ENCODE measurements around the gene SUFU. TPM values are rescaled to one million over a fixed set of nuclear protein-coding genes. Genes with fewer than 3 reads are reported as not detected.

SUFU gene
- polyA plus RNA-seq, 1 experiment = 8.5 TPM

DNA sequence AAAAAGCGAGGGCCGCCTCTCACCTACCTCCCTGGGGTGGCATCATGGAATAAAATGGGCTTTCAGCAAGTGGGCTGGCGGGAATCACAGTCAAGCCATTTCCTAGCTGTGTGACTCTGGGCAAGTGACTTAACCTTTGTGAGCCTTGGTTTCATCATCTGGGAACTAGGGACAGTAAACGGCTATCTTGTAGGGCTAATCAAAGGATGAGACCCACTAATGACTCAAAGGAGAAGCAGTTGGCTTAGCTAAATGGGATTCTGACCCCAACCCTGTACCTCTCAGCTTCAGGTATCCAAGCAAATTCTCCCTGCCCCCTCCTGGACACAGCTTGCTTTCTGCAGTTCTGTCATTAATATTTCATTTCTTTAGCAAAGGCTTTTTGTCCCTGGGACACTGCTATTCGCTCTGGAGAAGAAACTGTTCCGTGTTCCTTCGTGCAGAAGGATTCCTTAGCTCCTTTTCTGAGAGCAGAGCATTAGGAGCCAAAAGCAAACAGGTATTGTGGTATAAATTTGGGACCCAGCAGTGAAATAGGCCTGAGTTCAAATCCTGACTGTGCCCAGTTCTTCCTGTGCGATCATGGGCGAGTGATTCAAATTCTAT is 166.4 kb downstream of the SUFU start:
- no peaks in the 10 kb centered on the region for H3K27me3 ChIP-seq (ENCODE audit: control insufficient read depth, insufficient read depth, low read length)
- POLR2A ChIA-PET = no interaction called here
- H3K4me3 ChIP-seq (ENCODE audit: low read depth, low read length) = no peak overlapping the region
- no peak for DNase-seq (ENCODE audit: low read depth)
- CTCF ChIA-PET = interaction anchor here (0.6 to 3.3 kb wide), 11 partner anchors 8 to 441 kb away, joined by 3 to 15 read pairs (median 3); partner anchors contain the start of gene SUFU
- TF ChIP-seq, protein P1, sequence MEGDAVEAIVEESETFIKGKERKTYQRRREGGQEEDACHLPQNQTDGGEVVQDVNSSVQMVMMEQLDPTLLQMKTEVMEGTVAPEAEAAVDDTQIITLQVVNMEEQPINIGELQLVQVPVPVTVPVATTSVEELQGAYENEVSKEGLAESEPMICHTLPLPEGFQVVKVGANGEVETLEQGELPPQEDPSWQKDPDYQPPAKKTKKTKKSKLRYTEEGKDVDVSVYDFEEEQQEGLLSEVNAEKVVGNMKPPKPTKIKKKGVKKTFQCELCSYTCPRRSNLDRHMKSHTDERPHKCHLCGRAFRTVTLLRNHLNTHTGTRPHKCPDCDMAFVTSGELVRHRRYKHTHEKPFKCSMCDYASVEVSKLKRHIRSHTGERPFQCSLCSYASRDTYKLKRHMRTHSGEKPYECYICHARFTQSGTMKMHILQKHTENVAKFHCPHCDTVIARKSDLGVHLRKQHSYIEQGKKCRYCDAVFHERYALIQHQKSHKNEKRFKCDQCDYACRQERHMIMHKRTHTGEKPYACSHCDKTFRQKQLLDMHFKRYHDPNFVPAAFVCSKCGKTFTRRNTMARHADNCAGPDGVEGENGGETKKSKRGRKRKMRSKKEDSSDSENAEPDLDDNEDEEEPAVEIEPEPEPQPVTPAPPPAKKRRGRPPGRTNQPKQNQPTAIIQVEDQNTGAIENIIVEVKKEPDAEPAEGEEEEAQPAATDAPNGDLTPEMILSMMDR (IDR thresholded peaks at IDR 0.05; ENCODE audit: insufficient read depth, low read depth, low read length) = no peak
- no peaks in the 10 kb centered on the region; the same call in 1 of the 2 replicates for H3K36me3 ChIP-seq (ENCODE audit: control insufficient read depth, insufficient read depth, low read length)

DNA sequence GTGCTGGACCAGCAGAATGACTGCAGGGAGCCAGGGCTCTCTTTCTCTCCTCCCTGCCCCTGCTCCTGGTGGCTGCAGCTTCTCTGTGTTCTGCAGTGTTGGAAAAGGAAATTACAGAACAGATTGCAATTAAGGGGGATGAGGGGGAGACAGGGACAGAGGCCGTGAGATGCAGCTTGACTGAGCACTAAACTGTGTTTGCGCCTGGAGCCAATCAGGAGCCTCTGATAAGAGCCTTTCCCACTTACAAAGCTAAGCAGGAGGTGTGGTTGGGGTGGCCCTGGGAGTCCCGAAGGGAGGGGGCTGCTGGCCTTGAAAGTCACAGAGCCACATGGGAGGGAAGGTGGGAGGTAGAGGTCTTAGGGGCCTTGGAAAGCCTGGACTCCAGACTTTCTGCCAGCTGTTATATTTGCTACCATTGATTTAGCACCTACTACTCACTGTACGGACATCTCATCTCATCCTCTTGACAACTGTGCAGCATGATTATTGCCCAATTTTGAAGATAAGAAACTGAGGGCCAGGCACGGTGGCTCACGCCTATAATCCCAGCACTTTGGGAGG is 167.2 kb downstream of the SUFU start:
- H3K4me3 ChIP-seq (ENCODE audit: low read depth, low read length) = no peak overlapping the region
- CTCF ChIA-PET = interaction anchor here (0.5 to 1.7 kb wide), 3 partner anchors 41 to 245 kb away, joined by 3 to 7 read pairs (median 3); partner anchors contain the start of gene SUFU
- H3K27me3 ChIP-seq (ENCODE audit: control insufficient read depth, insufficient read depth, low read length) = no peaks in the 10 kb centered on the region
- TF ChIP-seq, protein P1 (IDR thresholded peaks at IDR 0.05; ENCODE audit: insufficient read depth, low read depth, low read length) = no peak
- DNase-seq (ENCODE audit: low read depth) = no peak
- POLR2A ChIA-PET = no interaction called here
- H3K36me3 ChIP-seq (ENCODE audit: control insufficient read depth, insufficient read depth, low read length) = no peaks in the 10 kb centered on the region; the same call in 1 of the 2 replicates

DNA sequence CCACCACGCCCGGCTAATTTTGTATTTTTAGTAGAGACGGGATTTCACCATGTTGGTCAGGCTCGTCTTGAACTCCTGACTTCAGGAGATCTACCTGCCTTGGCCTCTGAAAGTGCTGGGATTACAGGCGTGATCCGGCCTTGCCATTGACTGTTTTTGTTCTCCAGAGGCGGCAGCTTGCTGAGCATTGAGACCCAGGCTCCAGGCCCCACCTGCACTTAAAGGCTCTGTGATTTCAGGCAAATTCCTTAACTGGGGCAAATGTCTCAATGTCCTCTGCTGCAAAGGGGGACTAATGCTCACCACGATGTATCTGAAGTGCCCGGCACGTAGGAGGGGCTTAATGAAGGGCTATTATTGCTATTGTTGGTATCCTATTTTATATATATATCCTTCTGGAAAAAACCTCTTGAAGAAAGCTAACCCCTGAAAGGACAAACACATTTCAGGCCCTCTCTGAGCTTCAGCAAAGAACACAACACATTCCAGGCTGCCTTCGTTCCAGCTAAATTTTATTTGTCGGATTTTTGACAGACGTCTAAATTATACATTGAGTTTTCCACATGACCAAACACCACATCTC is 169.6 kb downstream of the SUFU start:
- Histone ChIP-seq H3K27me3 (ENCODE audit: control insufficient read depth, insufficient read depth, low read length) (no peaks in the 10 kb centered on the region), H3K4me3 (ENCODE audit: low read depth, low read length) (no peak overlapping the region), H3K36me3 (ENCODE audit: control insufficient read depth, insufficient read depth, low read length) (no peaks in the 10 kb centered on the region; the same call in 1 of the 2 replicates)
- TF ChIP-seq, protein P1 (IDR thresholded peaks at IDR 0.05; ENCODE audit: insufficient read depth, low read depth, low read length) = no peak
- ChIA-PET POLR2A (no interaction called here), CTCF (interaction anchor here (0.8 to 8.2 kb wide), 4 partner anchors 27 to 54 kb away, joined by 3 to 72 read pairs (median 4); partner anchors contain the start of genes ARL3 and SFXN2)
- no peak for DNase-seq (ENCODE audit: low read depth)

DNA sequence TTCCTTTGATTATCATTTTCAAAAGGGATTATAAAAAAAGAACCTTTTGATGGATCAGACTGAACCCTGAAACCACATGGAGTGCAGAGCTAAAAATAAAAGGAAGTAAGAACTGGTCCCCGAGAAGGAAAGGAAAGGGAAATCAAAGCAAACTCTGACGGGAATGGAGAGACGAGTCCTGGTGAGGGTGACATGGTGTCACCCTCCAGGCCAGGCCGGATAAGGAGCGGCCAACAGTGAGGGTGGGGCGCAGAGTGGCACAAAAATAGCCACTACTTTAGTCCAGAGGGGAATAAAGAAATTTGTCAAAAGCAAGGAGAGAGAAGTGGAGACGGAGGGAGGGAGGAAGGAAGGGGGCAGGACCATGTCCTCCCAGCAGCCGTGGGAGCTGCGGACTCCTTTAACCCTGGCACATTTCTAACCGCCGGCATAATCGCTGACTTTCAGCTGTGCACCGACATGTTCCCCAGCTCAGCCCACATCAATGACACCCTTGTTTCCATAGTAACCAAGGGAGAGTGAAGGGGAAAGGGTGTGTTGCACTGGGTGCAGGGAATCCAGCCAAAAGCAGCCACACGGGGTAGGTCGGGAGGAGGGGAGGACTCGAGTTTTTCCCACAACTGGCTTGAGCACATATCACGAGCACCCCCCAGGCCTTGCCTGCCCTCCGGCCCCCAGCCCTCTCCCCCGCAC is 170.2 kb downstream of the SUFU start:
- TF ChIP-seq, protein P1 (IDR thresholded peaks at IDR 0.05; ENCODE audit: insufficient read depth, low read depth, low read length) = no peak
- Histone ChIP-seq H3K27me3 (ENCODE audit: control insufficient read depth, insufficient read depth, low read length) (no peaks in the 10 kb centered on the region), H3K36me3 (ENCODE audit: control insufficient read depth, insufficient read depth, low read length) (no peaks in the 10 kb centered on the region; the same call in 1 of the 2 replicates), H3K4me3 (ENCODE audit: low read depth, low read length) (0 out of 2 replicates have a peak overlapping the region, but pooled peaks have one; percentile 2)
- ChIA-PET CTCF (interaction anchor here (0.8 to 8.2 kb wide), 6 partner anchors 10 to 78 kb away, joined by 3 to 72 read pairs (median 4); partner anchors contain the start of genes ARL3 and SFXN2), POLR2A (interaction anchor here (0.6 kb wide), 1 partner anchor 166 kb away, joined by 12 read pairs; no protein-coding TSS in a partner anchor)
- no peak for DNase-seq (ENCODE audit: low read depth)

Data from BJ (cell line).